GM18858 (cell line): ENCODE data around the gene MAP2K5.

ENCODE experiments used
- ATAC-seq: cut with Tn5 transposase; IDR thresholded peaks from one replicate; pipeline ENCODE4 v1.9.1; 2021; ENCODE audit not compliant: unreplicated experiment

The MAP2K5 gene

DNA sequence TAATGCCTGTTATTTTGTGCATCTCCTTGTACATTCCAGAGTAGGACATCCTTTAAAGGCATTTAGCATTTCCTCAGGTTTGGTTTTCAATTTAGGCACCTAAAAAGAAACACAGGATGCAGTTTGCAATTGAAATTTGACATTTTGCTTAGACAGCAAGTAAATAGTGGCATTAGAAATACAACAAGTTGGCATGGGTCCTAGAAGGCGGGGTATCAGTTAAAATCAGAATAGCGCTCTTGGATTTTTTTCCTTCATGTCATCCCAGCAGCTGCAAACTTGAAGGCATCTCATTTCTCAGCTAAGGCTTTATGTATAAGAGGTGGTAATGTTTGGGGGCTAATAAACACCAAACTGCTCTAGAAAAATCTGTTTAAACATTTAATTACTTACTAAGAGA is 235.3 kb downstream of the MAP2K5 start:
- ATAC-seq = no peak

DNA sequence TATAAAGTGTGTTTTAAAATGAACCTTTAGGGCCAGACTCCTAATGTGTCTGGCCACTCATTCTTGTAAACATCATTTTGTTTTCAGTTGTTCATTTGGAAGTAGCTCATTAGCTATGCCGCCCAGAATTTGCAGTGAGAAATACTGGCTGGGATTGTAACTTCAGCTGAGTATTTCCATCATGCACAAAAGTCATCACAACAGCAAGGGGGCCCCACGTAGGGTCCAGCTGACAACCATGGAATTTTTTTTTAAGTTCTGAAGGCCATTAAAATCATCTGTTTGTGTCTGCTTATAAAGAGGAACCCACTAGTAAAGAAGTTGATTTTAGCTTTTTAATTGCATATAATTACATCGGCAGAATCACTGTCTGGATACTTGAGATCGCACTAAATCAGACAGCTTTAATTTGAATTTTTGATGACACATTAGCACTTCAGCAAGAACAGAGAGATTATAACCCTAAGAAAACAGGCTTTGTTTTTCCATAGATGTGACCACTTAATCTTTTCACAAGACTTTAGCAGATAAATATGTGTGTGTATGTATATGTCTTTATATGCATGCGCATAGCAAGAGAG is 236.6 kb downstream of the MAP2K5 start:
- ATAC-seq = no peak

DNA sequence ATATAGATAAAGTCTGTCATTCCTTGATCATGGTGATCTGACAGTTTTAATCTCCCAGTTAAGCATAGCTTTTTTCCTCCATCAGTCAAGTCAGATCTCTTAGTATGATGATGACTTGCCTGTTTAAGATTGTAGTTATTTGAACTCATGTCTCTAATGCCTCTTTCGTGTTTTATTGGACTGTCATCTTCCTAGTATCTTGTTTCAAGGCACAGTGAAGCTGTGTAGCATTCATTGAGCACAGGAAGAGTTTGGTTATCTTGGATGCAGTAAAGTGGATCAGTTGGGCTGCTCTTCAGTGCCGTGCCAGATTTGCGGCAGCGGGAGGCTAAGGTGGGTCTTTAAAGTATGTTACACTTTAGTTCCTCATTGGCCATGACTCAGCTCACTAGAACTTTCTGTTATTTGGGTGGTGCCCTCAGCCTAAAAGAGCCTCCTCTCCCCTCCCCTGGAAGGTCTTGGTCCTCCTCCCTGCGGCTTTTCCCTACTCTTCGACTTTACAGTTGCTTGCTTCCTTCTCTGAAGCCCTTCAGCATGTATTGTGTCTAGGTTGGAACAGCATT is 237.1 kb downstream of the MAP2K5 start:
- no peak for ATAC-seq

- no peak for ATAC-seq
Observed at GRCh38 chr15:67781061-67781460, 238.6 kb downstream of the MAP2K5 start.

- no peak for ATAC-seq
Observed at GRCh38 chr15:67781907-67782690, 239.6 kb downstream of the MAP2K5 start.

DNA sequence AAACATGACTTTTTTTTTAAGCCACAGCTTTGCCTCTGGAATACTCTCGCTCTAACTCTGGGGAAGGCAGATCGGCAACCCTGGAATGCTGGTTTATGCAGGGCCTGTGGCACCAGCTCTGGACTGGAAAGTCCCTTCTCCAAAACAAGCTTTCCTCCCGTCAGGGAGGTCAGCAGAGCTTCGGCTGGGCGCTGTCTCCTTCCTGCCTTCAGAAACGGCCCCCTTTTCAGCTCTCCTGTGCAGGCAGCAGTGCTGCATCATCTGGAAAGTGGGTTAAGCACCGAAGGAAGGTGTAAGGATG is 240.1 kb downstream of the MAP2K5 start:
- no peak for ATAC-seq

- ATAC-seq = peak; percentile 41
Observed at GRCh38 chr15:67783303-67783702, 240.8 kb downstream of the MAP2K5 start.

DNA sequence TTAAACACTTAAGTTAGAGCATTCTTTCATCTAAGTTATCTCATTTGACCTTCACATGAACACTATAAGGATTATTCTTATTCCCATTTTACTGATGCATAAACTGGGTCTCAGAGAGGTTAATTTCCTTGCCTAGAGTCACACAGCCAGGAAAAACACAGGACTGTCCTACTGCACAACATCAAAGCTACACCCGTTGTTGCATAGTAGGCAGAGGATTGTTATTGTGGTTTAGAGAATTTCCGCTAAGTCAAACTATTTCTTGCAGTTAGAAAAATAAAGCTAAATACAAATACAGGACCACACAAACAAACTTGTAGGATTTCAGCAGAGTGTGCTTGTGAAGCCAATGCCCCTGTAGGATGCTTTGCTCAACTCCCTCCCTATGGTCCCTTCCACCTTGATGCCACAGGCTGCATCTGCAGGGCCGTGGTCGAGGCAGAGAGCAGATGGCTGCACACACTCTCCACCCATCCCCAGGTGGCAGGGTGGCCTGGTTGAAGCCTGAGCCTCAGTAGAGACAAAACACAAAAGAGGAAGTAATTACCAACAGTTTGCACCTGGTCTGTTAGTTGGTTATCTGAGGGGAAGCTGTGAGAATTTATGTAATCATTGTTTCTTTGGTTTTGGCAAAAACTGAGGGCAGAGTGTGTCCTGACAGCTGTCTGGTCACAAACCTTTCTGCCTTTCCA is 241.7 kb downstream of the MAP2K5 start:
- peak; percentile 68 for ATAC-seq

GRCh38 chr15:67784856-67785430 is 242.4 kb downstream of the MAP2K5 start:
- ATAC-seq = no peak

DNA sequence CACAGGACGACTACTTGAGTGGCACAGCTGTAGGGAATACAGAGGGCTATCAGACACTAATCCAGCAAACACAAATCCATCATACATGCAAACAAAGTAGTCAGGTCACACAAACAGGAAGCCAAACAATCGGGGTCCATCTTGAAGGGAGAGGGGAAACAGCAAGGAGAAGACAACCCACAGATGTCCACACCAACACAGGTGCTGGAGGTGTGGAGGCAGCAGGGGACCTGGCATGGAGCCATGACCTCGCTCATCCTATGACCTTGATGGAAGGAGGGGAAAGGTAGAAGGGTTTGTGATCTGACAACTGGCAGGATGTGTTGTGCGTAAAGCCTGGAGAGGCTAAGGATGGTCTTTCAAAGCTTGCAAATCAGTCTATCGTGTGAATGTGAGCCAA is 242.9 kb downstream of the MAP2K5 start:
- ATAC-seq = no peak

GRCh38 chr15:67786646-67787045 is 244.1 kb downstream of the MAP2K5 start:
- no peak for ATAC-seq

DNA sequence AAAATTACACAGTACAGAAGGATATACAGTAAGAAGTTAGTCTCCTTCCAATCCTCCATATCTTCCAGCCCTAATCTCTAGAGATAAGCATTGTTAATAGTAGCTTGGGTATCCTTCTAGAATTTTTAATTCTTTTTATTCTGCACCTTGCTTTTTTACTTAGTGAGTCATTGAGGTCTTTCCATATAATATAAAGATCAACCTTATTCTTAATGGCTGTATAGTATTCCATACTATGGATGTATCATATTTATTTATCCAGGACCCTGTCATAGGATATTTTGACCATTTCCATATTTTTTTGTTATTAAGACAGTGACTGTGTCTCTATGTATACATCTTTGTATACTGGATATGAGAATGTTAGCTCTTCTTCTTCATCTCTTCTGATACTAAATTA is 246.5 kb downstream of the MAP2K5 start:
- ATAC-seq = no peak

DNA sequence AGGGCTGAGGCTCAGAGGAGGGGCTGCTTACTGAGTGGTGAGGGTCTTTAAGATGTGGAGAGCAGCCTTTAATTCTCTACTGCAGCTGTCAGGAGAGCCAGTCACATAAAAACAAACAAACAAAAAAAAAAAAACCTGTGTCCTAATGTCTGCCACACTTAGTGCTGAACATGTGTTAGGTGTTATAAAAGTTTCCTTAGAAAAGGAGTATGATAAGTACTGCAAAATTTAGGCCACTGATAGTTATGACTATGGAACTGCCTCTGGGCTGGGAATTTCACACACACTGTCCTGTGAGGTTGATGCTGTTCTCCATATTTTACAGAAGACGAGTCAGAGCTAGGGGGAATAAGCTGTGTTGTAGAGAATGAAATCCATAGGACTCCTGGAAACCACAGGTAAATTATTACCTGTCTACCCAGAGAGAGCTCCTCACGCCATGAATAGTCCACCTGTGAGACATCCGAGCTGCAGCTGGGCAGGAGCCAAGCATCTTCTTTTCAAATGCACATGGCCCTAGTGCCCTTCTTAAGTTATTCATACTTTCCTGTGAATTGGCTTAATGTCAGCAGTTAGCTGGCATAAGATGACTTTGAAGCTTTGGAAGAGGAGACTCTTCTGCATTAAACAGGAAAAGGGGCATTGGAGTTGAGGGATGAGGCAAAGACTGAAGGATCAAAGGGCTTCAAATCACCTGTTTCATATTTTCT is 248.3 kb downstream of the MAP2K5 start:
- ATAC-seq = no peak

DNA sequence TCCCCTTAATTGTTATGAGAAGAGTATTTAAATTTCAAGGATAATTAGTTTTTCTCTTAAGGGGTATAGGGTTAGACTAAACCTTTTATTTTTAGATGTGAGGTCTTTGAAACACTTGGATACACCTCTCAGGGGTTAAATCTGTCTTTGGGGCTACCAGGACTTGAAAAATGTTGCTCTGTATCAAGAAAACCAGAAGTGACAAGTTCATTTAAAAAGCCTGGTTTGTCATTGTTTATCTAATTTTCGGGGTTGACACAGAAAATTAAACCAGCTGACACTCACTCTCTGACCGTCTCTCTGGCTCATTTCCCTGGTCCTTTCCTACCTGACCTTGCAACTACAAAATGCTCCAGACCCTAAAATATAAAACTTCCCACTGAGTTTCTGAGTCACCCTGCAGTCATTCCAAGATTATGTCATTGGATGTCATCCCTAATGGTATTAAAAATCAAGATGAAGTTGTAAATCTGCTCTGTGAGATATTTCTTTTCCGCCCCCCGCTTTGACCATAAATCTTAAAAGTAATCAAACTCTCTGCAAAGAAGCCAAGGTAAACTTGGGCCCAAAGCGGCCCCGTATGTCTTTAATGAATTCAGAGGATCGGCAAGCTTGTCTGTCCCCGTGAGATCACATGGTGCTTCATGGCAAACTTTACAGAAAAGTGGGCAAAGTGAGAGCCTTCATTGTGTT is 249.9 kb downstream of the MAP2K5 start:
- no peak for ATAC-seq

DNA sequence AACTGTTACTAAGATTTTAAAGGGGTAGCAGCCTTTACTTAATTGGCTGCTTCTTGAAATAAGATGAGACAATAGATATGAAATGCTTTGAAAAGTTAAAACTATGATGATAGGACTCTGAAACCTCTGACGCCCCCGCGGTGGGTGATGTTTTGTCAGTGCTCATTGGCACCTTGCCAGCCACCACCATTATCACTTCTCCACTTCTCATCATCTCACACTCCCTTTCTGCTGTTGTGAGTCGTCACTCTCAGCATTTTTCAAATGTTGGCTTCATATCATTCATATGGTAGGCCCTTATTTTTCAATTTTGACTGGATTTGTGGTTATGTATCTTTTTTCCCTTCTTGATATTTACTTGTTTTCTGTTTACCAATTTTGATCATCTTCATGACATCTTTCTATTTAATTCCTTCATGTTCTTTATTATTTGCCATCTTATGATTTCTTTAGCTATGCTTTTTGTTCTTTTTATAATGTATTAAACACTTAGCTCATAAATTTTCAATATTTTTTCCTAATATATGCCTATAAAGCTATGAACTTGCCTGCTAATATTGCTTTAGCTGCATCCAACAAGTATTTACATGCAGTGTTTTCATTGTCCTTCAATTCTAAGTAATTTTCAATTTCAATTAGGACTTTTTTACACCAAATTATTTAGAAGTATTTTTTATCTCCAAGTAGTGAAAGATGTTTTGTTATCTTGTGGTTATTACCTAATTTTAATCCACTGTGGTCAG is 252.5 kb downstream of the MAP2K5 start:
- ATAC-seq = no peak

GRCh38 chr15:67796196-67797127 is 254.0 kb downstream of the MAP2K5 start:
- ATAC-seq = no peak

DNA sequence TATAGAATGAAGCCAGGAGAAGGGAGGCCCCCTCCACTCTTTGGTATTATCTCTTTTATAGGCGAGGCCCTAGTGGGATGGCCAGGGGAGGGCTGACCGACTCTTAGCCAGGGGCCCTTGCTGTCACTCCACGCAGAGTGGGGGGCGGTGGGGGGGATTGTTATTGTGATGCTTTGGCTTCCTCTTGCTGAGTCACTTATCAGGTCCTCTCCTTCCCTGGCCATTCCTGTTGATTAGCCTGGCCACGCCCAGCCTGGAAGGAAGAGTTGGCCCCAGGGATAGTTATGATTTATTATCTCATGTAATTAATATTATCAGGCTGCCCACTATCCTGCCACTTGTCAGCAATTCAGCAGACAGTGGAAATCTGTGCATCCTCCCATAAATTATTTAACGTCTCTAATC is 257.3 kb downstream of the MAP2K5 start:
- no peak for ATAC-seq

DNA sequence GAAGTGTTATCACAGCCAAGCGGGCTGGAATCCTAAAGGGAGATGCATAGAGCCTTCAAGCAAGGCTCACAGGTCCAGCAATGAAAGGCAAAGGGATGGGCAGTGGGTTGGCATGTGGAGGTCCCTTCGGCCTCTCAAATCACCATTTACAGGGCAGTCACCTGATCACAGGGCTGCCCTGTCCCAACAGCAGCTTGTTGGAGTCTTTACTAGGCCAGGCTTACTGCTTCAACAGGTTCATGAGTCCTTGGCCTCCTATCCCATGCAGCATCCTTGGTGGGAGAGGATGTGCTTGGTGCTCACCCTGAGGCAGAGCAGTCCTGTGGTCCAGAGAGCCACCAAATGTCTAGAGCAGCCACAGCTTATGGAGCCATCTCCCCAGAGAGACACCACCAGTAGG is 258.6 kb downstream of the MAP2K5 start:
- no peak for ATAC-seq
